C4-2B (cell line): ENCODE measurements around the gene SFMBT2.

Experiments
- H3K27ac ChIP-seq: fragments of 450-650 bp; 2 replicates; pipeline ENCODE4 v1.5.1; 2017
- ZFX ChIP-seq: fragments of 450-650 bp; IDR thresholded peaks from 2 replicates; pipeline ENCODE4 v1.6.1; 2017
- TF ChIP-seq, protein P1 (sequence below): fragments of 450-650 bp; conservative IDR thresholded peaks from 2 replicates; pipeline ENCODE4 v1.5.1; 2017; ENCODE audit warnings: mild to moderate bottlenecking

The SFMBT2 gene

GRCh38 chr10:7206412-7207100 is 204.3 kb downstream of the SFMBT2 start:
- TF ChIP-seq, protein P1, sequence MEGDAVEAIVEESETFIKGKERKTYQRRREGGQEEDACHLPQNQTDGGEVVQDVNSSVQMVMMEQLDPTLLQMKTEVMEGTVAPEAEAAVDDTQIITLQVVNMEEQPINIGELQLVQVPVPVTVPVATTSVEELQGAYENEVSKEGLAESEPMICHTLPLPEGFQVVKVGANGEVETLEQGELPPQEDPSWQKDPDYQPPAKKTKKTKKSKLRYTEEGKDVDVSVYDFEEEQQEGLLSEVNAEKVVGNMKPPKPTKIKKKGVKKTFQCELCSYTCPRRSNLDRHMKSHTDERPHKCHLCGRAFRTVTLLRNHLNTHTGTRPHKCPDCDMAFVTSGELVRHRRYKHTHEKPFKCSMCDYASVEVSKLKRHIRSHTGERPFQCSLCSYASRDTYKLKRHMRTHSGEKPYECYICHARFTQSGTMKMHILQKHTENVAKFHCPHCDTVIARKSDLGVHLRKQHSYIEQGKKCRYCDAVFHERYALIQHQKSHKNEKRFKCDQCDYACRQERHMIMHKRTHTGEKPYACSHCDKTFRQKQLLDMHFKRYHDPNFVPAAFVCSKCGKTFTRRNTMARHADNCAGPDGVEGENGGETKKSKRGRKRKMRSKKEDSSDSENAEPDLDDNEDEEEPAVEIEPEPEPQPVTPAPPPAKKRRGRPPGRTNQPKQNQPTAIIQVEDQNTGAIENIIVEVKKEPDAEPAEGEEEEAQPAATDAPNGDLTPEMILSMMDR = no peak
- TF ChIP-seq ZFX = no peak
- no peak overlapping the region for H3K27ac ChIP-seq

DNA sequence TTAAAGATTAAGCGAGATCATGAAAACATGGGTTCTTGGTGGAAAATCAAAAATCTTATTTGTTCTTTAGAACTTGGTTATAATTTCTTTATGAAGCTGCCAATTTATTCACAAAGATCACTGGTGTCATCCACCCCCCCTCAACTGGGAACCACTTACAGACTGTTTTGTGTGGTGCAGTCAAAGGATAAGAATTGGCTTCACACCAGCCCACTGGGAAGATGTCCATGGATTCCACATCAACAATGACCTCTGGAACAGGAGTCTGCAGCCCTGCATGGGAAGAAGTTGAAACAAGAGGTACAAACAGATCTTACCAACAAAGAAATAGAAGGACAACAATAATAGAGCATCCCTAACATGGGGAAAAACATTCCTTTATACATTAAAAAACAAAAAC is 205.2 kb downstream of the SFMBT2 start:
- no peak overlapping the region for H3K27ac ChIP-seq
- TF ChIP-seq, protein P1 = no peak
- no peak for TF ChIP-seq ZFX

GRCh38 chr10:7202793-7203355 is 208.0 kb downstream of the SFMBT2 start:
- H3K27ac ChIP-seq = peak overlapping the region; percentile 34; the same call in 1 of the 2 replicates
- TF ChIP-seq, protein P1 = no peak
- TF ChIP-seq ZFX = no peak

GRCh38 chr10:7199152-7199760 is 211.6 kb downstream of the SFMBT2 start:
- H3K27ac ChIP-seq = no peak overlapping the region
- TF ChIP-seq, protein P1 = no peak
- no peak for TF ChIP-seq ZFX

DNA sequence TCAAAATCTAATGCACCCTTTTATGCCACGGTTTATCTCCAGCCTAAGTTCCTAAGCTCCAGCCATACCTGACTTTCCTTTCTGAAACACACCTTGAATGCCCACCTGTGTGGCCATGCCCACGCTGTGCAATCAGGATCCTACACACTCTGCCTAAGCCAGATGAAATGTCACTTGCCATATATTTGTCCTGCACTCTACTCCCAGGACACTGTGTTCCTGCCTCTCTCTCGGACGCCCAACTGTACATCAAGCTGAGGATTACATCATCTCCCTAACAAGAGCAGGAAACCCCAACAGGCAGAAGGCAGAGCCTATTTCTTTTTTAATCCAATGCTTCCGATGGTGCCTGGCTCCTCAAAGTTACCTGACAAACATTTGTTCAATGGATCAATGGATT is 214.6 kb downstream of the SFMBT2 start:
- no peak overlapping the region for H3K27ac ChIP-seq
- TF ChIP-seq, protein P1 = no peak
- no peak for TF ChIP-seq ZFX

GRCh38 chr10:7195118-7195517 is 215.7 kb downstream of the SFMBT2 start:
- no peak for TF ChIP-seq ZFX
- TF ChIP-seq, protein P1 = no peak
- H3K27ac ChIP-seq = no peak overlapping the region

GRCh38 chr10:7194571-7194970 is 216.3 kb downstream of the SFMBT2 start:
- H3K27ac ChIP-seq = no peak overlapping the region
- TF ChIP-seq ZFX = no peak
- TF ChIP-seq, protein P1 = no peak
